GM19467 (cell line): ENCODE measurements around the gene DUOXA1.

Experiments
- ATAC-seq: cut with Tn5 transposase; IDR thresholded peaks from one replicate; pipeline ENCODE4 v1.9.1; 2021; ENCODE audit warnings: mild to moderate bottlenecking, moderate library complexity; ENCODE audit not compliant: unreplicated experiment

Gene DUOXA1

GRCh38 chr15:45129651-45130129 lies at the start of gene DUOXA1, which contains the start of gene DUOX1:
DUOXA1 (minus strand) TSS chr15:45129879; CDS start chr15:45123014, 6,865 bp downstream.
DUOX1 (plus strand) TSS chr15:45129994; CDS start chr15:45131967, 1,973 bp downstream.
- no peak for ATAC-seq

- no peak for ATAC-seq
Measured at GRCh38 chr15:45177285-45177684, 47.6 kb upstream of the DUOXA1 start.

- no peak for ATAC-seq
Measured at GRCh38 chr15:45174577-45174976, 44.9 kb upstream of the DUOXA1 start.

- no peak for ATAC-seq
Measured at GRCh38 chr15:45174069-45174468, 44.4 kb upstream of the DUOXA1 start.

GRCh38 chr15:45171912-45172311 lies 42.2 kb upstream of the DUOXA1 start:
- no peak for ATAC-seq

GRCh38 chr15:45169608-45170480 lies 40.2 kb upstream of the DUOXA1 start:
- no peak for ATAC-seq

GRCh38 chr15:45168751-45169551 lies 39.3 kb upstream of the DUOXA1 start:
- ATAC-seq, result no peak

GRCh38 chr15:45168286-45168685 lies 38.6 kb upstream of the DUOXA1 start:
- ATAC-seq, result no peak

- ATAC-seq, result no peak
Measured at GRCh38 chr15:45167631-45168205, 38.0 kb upstream of the DUOXA1 start.

GRCh38 chr15:45166834-45167630 lies 37.4 kb upstream of the DUOXA1 start:
- peak; percentile 92 for ATAC-seq

- no peak for ATAC-seq
Measured at GRCh38 chr15:45165536-45165935, 35.9 kb upstream of the DUOXA1 start.

GRCh38 chr15:45164914-45165313 lies 35.2 kb upstream of the DUOXA1 start:
- ATAC-seq, result no peak

GRCh38 chr15:45163508-45163856 lies 33.8 kb upstream of the DUOXA1 start:
- ATAC-seq, result no peak

- no peak for ATAC-seq
Measured at GRCh38 chr15:45162771-45163507, 33.3 kb upstream of the DUOXA1 start.

- no peak for ATAC-seq
Measured at GRCh38 chr15:45161666-45162065, 32.0 kb upstream of the DUOXA1 start.

GRCh38 chr15:45157974-45158373 lies 28.3 kb upstream of the DUOXA1 start:
- no peak for ATAC-seq

GRCh38 chr15:45156744-45157455 lies 27.2 kb upstream of the DUOXA1 start:
- ATAC-seq, result no peak

GRCh38 chr15:45155739-45156138 lies 26.1 kb upstream of the DUOXA1 start:
- ATAC-seq, result no peak
